Measurements from ENCODE around the gene ZNF653. TPM values are rescaled to one million over a fixed set of nuclear protein-coding genes. Genes with fewer than 3 reads are reported as not detected.

The ZNF653 gene
- total RNA-seq, 2 donors from 2014 or later: 4.6 to 9.9 TPM

- DNase-seq (ENCODE audit: low spot score): no peak
- no peaks in the 10 kb centered on the region for H3K27me3 ChIP-seq
- peaks cover 0 to 32% of the 10 kb centered on the region in 2 donors for H3K4me1 ChIP-seq
- H3K27ac ChIP-seq: peak overlapping the region; percentile 87 to 94
- H3K36me3 ChIP-seq: peaks cover 16% of the 10 kb centered on the region
- H3K4me3 ChIP-seq: peak overlapping the region; percentile 48 to 60
- no peaks in the 10 kb centered on the region for H3K9me3 ChIP-seq
- TF ChIP-seq, protein P1, sequence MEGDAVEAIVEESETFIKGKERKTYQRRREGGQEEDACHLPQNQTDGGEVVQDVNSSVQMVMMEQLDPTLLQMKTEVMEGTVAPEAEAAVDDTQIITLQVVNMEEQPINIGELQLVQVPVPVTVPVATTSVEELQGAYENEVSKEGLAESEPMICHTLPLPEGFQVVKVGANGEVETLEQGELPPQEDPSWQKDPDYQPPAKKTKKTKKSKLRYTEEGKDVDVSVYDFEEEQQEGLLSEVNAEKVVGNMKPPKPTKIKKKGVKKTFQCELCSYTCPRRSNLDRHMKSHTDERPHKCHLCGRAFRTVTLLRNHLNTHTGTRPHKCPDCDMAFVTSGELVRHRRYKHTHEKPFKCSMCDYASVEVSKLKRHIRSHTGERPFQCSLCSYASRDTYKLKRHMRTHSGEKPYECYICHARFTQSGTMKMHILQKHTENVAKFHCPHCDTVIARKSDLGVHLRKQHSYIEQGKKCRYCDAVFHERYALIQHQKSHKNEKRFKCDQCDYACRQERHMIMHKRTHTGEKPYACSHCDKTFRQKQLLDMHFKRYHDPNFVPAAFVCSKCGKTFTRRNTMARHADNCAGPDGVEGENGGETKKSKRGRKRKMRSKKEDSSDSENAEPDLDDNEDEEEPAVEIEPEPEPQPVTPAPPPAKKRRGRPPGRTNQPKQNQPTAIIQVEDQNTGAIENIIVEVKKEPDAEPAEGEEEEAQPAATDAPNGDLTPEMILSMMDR (IDR thresholded peaks at IDR 0.05): no peak
Observed at GRCh38 chr19:11539495-11540365, 34.1 kb upstream of the ZNF653 start.

- H3K27ac ChIP-seq: peak within 1 kb of the TSS; percentile 87 to 94
- H3K27me3 ChIP-seq: no peaks in the 10 kb centered on the region
- peak within 1 kb of the TSS; percentile 48 to 60 for H3K4me3 ChIP-seq
- TF ChIP-seq, protein P1 (IDR thresholded peaks at IDR 0.05): no peak
- H3K4me1 ChIP-seq: peaks cover 0 to 32% of the 10 kb centered on the region in 2 donors
- no peaks in the 10 kb centered on the region for H3K9me3 ChIP-seq
- DNase-seq (ENCODE audit: low spot score): peak; percentile 89
- peaks cover 7% of the 10 kb centered on the region for H3K36me3 ChIP-seq
Observed at GRCh38 chr19:11538232-11539036, 32.8 kb upstream of the ZNF653 start, which contains the start of gene CNN1. Gene CNN1 (plus strand): TSS chr19:11538851. CDS start chr19:11538928, 77 bp downstream.

- peak overlapping the region; percentile 90 to 94 for H3K27ac ChIP-seq
- DNase-seq (ENCODE audit: low spot score): peak; percentile 96
- peaks cover 0 to 32% of the 10 kb centered on the region in 2 donors for H3K4me1 ChIP-seq
- no peaks in the 10 kb centered on the region for H3K9me3 ChIP-seq
- peaks cover 2% of the 10 kb centered on the region for H3K36me3 ChIP-seq
- H3K4me3 ChIP-seq: peak overlapping the region; percentile 27 to 45
- no peaks in the 10 kb centered on the region for H3K27me3 ChIP-seq
- TF ChIP-seq, protein P1 (IDR thresholded peaks at IDR 0.05): peak; percentile 78 to 93
Observed at GRCh38 chr19:11535792-11536595, 30.4 kb upstream of the ZNF653 start.

- H3K4me3 ChIP-seq: no peak overlapping the region
- peaks cover 0 to 24% of the 10 kb centered on the region in 2 donors for H3K4me1 ChIP-seq
- H3K27ac ChIP-seq: peak overlapping the region; percentile 90 to 94
- H3K27me3 ChIP-seq: no peaks in the 10 kb centered on the region
- no peaks in the 10 kb centered on the region for H3K36me3 ChIP-seq
- TF ChIP-seq, protein P1 (IDR thresholded peaks at IDR 0.05): no peak
- no peaks in the 10 kb centered on the region for H3K9me3 ChIP-seq
- no peak for DNase-seq (ENCODE audit: low spot score)
Observed at GRCh38 chr19:11534948-11535347, 29.3 kb upstream of the ZNF653 start.

GRCh38 chr19:11534538-11534937 lies 28.9 kb upstream of the ZNF653 start:
- Histone ChIP-seq H3K9me3 (no peaks in the 10 kb centered on the region), H3K4me3 (no peak overlapping the region), H3K36me3 (no peaks in the 10 kb centered on the region), H3K27ac (peak overlapping the region; percentile 90 to 94), H3K4me1 (peaks cover 0 to 21% of the 10 kb centered on the region in 2 donors), H3K27me3 (no peaks in the 10 kb centered on the region)
- TF ChIP-seq, protein P1 (IDR thresholded peaks at IDR 0.05): no peak
- no peak for DNase-seq (ENCODE audit: low spot score)
